Smooth muscle cell (in vitro differentiated cells): ENCODE results near the gene THSD4. TPM values are rescaled to one million over a fixed set of nuclear protein-coding genes. Genes with fewer than 3 reads are reported as not detected.

Source experiments
- DNase-seq: peaks from one replicate; lab custom pipeline; 2025; ENCODE audit not compliant: unreplicated experiment; lab: John Stamatoyannopoulos, UW
- H2AFZ ChIP-seq: fragments of 200-600 bp; sonication (generic); 2 replicates; pipeline ENCODE4 v1.6.0; 2016; ENCODE audit warnings: antibody characterized with exemption, low read depth, mild to moderate bottlenecking
- H3F3A ChIP-seq: fragments of 200-600 bp; sonication (generic); 2 replicates; pipeline ENCODE4 v1.6.0; 2017; ENCODE audit warnings: antibody characterized with exemption, low read depth
- H3K27ac ChIP-seq: fragments of 200-600 bp; sonication (generic); 2 replicates; pipeline ENCODE4 v1.5.1; 2016; ENCODE audit warnings: low read depth, mild to moderate bottlenecking
- H3K27me3 ChIP-seq: fragments of 200-600 bp; sonication (generic); 2 replicates; pipeline ENCODE4 v1.6.1; 2016; ENCODE audit warnings: low read depth, mild to moderate bottlenecking
- H3K36me3 ChIP-seq: fragments of 200-600 bp; sonication (generic); 2 replicates; pipeline ENCODE4 v1.5.1; 2016; ENCODE audit warnings: low read depth
- H3K4me1 ChIP-seq: fragments of 200-600 bp; sonication (generic); 2 replicates; pipeline ENCODE4 v1.5.1; 2016; ENCODE audit warnings: low read depth
- H3K4me2 ChIP-seq: fragments of 200-600 bp; sonication (generic); 2 replicates; pipeline ENCODE4 v1.6.0; 2016; ENCODE audit warnings: mild to moderate bottlenecking
- H3K4me3 ChIP-seq: fragments of 200-600 bp; sonication (generic); 2 replicates; pipeline ENCODE4 v1.5.1; 2016; ENCODE audit warnings: mild to moderate bottlenecking
- H3K79me2 ChIP-seq: fragments of 200-600 bp; sonication (generic); 2 replicates; pipeline ENCODE4 v1.6.0; 2016; ENCODE audit warnings: low read depth, mild to moderate bottlenecking
- H3K9ac ChIP-seq: fragments of 200-600 bp; sonication (generic); 2 replicates; pipeline ENCODE4 v1.6.0; 2016; ENCODE audit warnings: low read depth
- H3K9me3 ChIP-seq: fragments of 200-600 bp; sonication (generic); replicated peaks from 2 replicates; pipeline ENCODE4 v1.5.1; 2016; ENCODE audit warnings: low read depth
- H4K20me1 ChIP-seq: fragments of 200-600 bp; sonication (generic); 2 replicates; pipeline ENCODE4 v1.6.0; 2016; ENCODE audit warnings: low read depth
- WGBS: methylation state at CpG from one replicate; pipeline ENCODE4 v1.1.7; 2016; ENCODE audit warnings: low lambda C conversion rate; 5-methylcytosine and 5-hydroxymethylcytosine counted together
- polyA plus RNA-seq: library from polyadenylated mRNA; unstranded; fragments of >200 nt; fragmentation: Nextera tagmentation; extraction: Ambion mirVana; gene quantifications from 2 replicates; pipeline ENCODE4 v1.2.1, GENCODE V29; 2016
- total RNA-seq: library from RNA; depleted of rRNA; stranded (reverse); fragments of >200 nt; gene quantifications from 2 replicates; pipeline ENCODE4 v1.2.3, GENCODE V29; 2014
- TF ChIP-seq, protein P1 (sequence below): fragments of 200-600 bp; sonication (generic); IDR thresholded peaks from 2 replicates; pipeline ENCODE4 v1.5.1; 2017; ENCODE audit warnings: borderline replicate concordance, mild to moderate bottlenecking, antibody characterized with exemption; ENCODE audit not compliant: insufficient read depth, poor library complexity, severe bottlenecking

THSD4 gene
- total and polyA plus RNA-seq, 2 experiments from 2014 or later, result 2.5 to 4.1 TPM

- no peaks in the 10 kb centered on the region for H3K27me3 ChIP-seq
- H3K4me1 ChIP-seq, result no peaks in the 10 kb centered on the region
- peak overlapping the region; percentile 56 for H3K27ac ChIP-seq
- H3K79me2 ChIP-seq, result no peaks in the 10 kb centered on the region
- H3K9ac ChIP-seq, result no peak overlapping the region
- no peak overlapping the region for H2AFZ ChIP-seq
- no peak for DNase-seq
- no peaks in the 10 kb centered on the region for H3K36me3 ChIP-seq
- H4K20me1 ChIP-seq, result no peaks in the 10 kb centered on the region
- 60% methylated on average over 11 of the region's 11 CpGs for WGBS
- H3K9me3 ChIP-seq, result no peaks in the 10 kb centered on the region
- no peaks in the 10 kb centered on the region for H3F3A ChIP-seq
- no peak overlapping the region for H3K4me3 ChIP-seq
- H3K4me2 ChIP-seq, result peak overlapping the region; percentile 27
- TF ChIP-seq, protein P1, sequence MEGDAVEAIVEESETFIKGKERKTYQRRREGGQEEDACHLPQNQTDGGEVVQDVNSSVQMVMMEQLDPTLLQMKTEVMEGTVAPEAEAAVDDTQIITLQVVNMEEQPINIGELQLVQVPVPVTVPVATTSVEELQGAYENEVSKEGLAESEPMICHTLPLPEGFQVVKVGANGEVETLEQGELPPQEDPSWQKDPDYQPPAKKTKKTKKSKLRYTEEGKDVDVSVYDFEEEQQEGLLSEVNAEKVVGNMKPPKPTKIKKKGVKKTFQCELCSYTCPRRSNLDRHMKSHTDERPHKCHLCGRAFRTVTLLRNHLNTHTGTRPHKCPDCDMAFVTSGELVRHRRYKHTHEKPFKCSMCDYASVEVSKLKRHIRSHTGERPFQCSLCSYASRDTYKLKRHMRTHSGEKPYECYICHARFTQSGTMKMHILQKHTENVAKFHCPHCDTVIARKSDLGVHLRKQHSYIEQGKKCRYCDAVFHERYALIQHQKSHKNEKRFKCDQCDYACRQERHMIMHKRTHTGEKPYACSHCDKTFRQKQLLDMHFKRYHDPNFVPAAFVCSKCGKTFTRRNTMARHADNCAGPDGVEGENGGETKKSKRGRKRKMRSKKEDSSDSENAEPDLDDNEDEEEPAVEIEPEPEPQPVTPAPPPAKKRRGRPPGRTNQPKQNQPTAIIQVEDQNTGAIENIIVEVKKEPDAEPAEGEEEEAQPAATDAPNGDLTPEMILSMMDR, result no peak
Measured at GRCh38 chr15:71093054-71094024, 21.9 kb upstream of the THSD4 start.

DNA sequence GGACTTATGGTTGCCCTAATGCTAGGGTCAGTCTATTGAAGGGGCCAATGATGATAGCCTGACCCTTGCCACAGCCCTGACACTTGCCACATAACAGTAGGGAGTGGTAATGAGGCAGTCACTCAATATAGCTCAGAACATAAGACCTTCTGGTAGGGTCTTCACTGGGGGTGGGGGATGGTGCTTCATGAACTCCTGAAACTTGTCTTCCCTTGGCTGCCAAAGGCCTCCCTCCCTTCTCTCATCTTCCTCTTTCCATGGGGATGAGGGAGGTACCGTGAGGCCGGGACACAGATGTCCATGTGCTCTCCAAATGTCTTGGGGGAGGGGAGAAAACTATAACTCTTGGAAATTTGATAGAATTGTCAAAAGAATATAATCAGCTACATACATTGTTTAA lies 21.1 kb upstream of the THSD4 start:
- Histone ChIP-seq H3K79me2 (no peaks in the 10 kb centered on the region), H3K27ac (peak overlapping the region; percentile 56), H3K27me3 (no peaks in the 10 kb centered on the region), H3K36me3 (no peaks in the 10 kb centered on the region), H4K20me1 (no peaks in the 10 kb centered on the region), H3K4me3 (no peak overlapping the region), H3K4me2 (no peak overlapping the region), H3F3A (no peaks in the 10 kb centered on the region), H2AFZ (no peak overlapping the region), H3K9ac (no peak overlapping the region), H3K9me3 (no peaks in the 10 kb centered on the region), H3K4me1 (no peaks in the 10 kb centered on the region)
- DNase-seq, result no peak
- TF ChIP-seq, protein P1, result no peak
- 91% methylated on average over 2 of the region's 2 CpGs for WGBS

DNA sequence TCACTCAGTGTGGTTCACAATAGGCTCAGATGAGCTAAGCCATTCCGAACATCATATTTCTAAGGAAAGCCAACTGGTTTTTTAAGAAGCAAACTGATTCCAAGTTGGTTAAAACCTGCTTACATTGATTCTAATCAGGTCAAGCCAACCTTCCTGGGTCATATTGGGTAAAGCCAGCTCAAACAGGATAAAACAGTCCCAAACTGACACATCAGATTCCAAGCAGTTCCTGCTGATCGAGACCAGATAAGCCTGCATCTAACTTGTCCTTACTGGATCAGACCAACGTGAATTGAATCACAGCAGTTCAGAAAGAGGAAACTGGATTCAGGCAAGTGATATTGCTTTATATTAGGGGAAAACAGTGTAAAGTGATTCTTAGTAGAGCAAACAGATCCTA lies 18.6 kb upstream of the THSD4 start:
- Histone ChIP-seq H3K4me1 (no peaks in the 10 kb centered on the region), H3F3A (no peaks in the 10 kb centered on the region), H3K9ac (no peak overlapping the region), H3K79me2 (no peaks in the 10 kb centered on the region), H2AFZ (no peak overlapping the region), H3K4me3 (no peak overlapping the region), H3K9me3 (no peaks in the 10 kb centered on the region), H3K4me2 (no peak overlapping the region), H3K27me3 (no peaks in the 10 kb centered on the region), H3K27ac (no peak overlapping the region), H4K20me1 (no peaks in the 10 kb centered on the region), H3K36me3 (no peaks in the 10 kb centered on the region)
- no peak for DNase-seq
- TF ChIP-seq, protein P1, result no peak
- WGBS, result 70% methylated on average over 3 of the region's 3 CpGs
